Chondrocyte (in vitro differentiated cells): ENCODE measurements around the gene INPP4A. TPM values are rescaled to one million over a fixed set of nuclear protein-coding genes. Genes with fewer than 3 reads are reported as not detected.
"Not testable (repeated sequence)": the region's sequence is repeated elsewhere in the genome, so short reads cannot be mapped to it uniquely, and the experiment has no call there.

Experiments
- DNase-seq: peaks from one replicate; pipeline ENCODE4 v3.0.0; 2021; ENCODE audit warnings: mixed read lengths, low spot score
- H3K27ac Mint-ChIP-seq: one replicate; pipeline ENCODE4 v1.8.0; 2021; ENCODE audit warnings: mild to moderate bottlenecking, moderate library complexity, mixed read lengths; ENCODE audit not compliant: unreplicated experiment
- H3K27me3 Mint-ChIP-seq: 2 replicates; pipeline ENCODE4 v1.8.0; 2021; ENCODE audit warnings: low read depth, mixed read lengths
- H3K36me3 Mint-ChIP-seq: 2 replicates; pipeline ENCODE4 v1.8.0; 2021; ENCODE audit warnings: low read depth, mixed read lengths
- H3K4me1 Mint-ChIP-seq: 2 replicates; pipeline ENCODE4 v1.8.0; 2021; ENCODE audit warnings: low read depth, mild to moderate bottlenecking, mixed read lengths
- H3K4me3 Mint-ChIP-seq: one replicate; pipeline ENCODE4 v1.8.0; 2021; ENCODE audit warnings: mild to moderate bottlenecking, moderate library complexity, mixed read lengths; ENCODE audit not compliant: unreplicated experiment
- H3K9me3 Mint-ChIP-seq: 2 replicates; pipeline ENCODE4 v1.8.0; 2021; ENCODE audit warnings: low read depth, mixed read lengths
- CTCF ChIP-seq: fragments of 200-600 bp; sonication (generic); IDR thresholded peaks from 2 replicates; pipeline ENCODE4 v1.5.0; 2021; ENCODE audit warnings: antibody characterized with exemption, mild to moderate bottlenecking, moderate library complexity
- total RNA-seq: library from RNA; stranded (reverse); gene quantifications from 3 replicates; pipeline ENCODE4 v1.2.1, GENCODE V29; 2021

Gene INPP4A
- total RNA-seq, 1 donor from 2014 or later, result 26.1 TPM

- no peaks in the 10 kb centered on the region for H3K27me3 Mint-ChIP-seq
- peaks cover 10% of the 10 kb centered on the region for H3K36me3 Mint-ChIP-seq
- TF ChIP-seq CTCF, result no peak
- no peak overlapping the region for H3K27ac Mint-ChIP-seq
- H3K4me3 Mint-ChIP-seq, result no peak overlapping the region
- peaks cover 2% of the 10 kb centered on the region for H3K9me3 Mint-ChIP-seq
- no peaks in the 10 kb centered on the region for H3K4me1 Mint-ChIP-seq
- no peak for DNase-seq
These were observed 144.3 kb downstream of the INPP4A start for GRCh38 chr2:98588880-98589431.

GRCh38 chr2:98589489-98589888, 144.8 kb downstream of the INPP4A start:
- H3K4me1 Mint-ChIP-seq, result no peaks in the 10 kb centered on the region
- TF ChIP-seq CTCF, result no peak

GRCh38 chr2:98592565-98592964, 147.9 kb downstream of the INPP4A start:
- no peak for DNase-seq
- no peak overlapping the region for H3K27ac Mint-ChIP-seq
- H3K36me3 Mint-ChIP-seq, result peaks cover 7% of the 10 kb centered on the region
- no peak for TF ChIP-seq CTCF
- no peak overlapping the region for H3K4me3 Mint-ChIP-seq
- H3K27me3 Mint-ChIP-seq, result no peaks in the 10 kb centered on the region
- H3K4me1 Mint-ChIP-seq, result no peaks in the 10 kb centered on the region
- H3K9me3 Mint-ChIP-seq, result peaks cover 3% of the 10 kb centered on the region

More at GRCh38 chr2:98589489-98589888, 144.8 kb downstream of the INPP4A start:
- no peak overlapping the region for H3K27ac Mint-ChIP-seq
- H3K27me3 Mint-ChIP-seq, result no peaks in the 10 kb centered on the region
- H3K36me3 Mint-ChIP-seq, result peaks cover 10% of the 10 kb centered on the region
- no peak overlapping the region for H3K4me3 Mint-ChIP-seq
- H3K9me3 Mint-ChIP-seq, result peaks cover 3% of the 10 kb centered on the region
- DNase-seq, result no peak

GRCh38 chr2:98594665-98595064, 150.0 kb downstream of the INPP4A start:
- H3K36me3 Mint-ChIP-seq, H3K4me1 Mint-ChIP-seq, H3K27me3 Mint-ChIP-seq, H3K4me3 Mint-ChIP-seq, H3K9me3 Mint-ChIP-seq, DNase-seq, H3K27ac Mint-ChIP-seq: not testable (repeated sequence)

GRCh38 chr2:98598781-98599428, 154.2 kb downstream of the INPP4A start:
- TF ChIP-seq CTCF, result no peak
- Mint-ChIP-seq H3K27me3 (no peaks in the 10 kb centered on the region), H3K4me1 (no peaks in the 10 kb centered on the region), H3K4me3 (no peak overlapping the region), H3K9me3 (peaks cover 2% of the 10 kb centered on the region), H3K36me3 (peaks cover 11% of the 10 kb centered on the region), H3K27ac (no peak overlapping the region)
- DNase-seq, result no peak
